GM21529 (cell line): ENCODE results near the gene TSPAN9.

ENCODE experiments used
- ATAC-seq: cut with Tn5 transposase; IDR thresholded peaks from one replicate; pipeline ENCODE4 v1.9.1; 2021; ENCODE audit not compliant: unreplicated experiment

The TSPAN9 gene

GRCh38 chr12:3097836-3098235 is 20.7 kb downstream of the TSPAN9 start:
- ATAC-seq, result no peak

- no peak for ATAC-seq
Measured at GRCh38 chr12:3098436-3098835, 21.3 kb downstream of the TSPAN9 start.

GRCh38 chr12:3099146-3099545 is 22.0 kb downstream of the TSPAN9 start:
- ATAC-seq, result no peak

DNA sequence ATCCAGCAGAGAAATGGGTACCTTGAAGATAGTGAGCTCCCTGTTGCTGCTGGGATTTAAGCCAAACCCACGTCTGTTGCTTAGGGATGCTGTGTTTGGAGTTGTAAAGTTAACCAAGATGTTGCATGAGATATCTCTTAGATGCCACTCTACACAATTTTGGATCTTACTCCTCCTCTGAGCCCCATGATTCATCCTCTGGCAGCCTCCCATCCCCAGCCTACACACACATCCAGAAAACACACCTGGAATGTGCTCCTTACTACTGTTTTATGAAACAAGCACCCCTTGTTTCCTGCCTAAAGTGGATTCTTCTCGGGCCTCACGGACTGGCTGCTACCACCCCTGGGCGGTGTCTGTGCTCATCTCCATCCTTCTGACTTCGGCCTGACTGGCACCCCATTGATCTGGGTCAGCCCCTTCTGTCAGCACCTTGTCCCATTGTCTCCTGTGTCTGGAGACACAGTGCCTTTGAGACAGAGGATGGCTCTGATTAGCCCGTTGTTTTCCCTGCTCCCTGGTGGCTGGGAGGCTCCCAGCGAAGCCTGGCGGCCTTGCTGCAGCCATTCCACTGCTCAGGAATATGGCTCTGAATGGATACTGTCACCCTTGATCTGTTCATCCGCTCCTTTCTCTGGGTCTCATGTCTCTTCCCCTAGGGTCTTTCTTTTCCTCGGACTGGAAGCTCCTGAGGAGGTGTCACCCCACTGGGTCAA is 24.3 kb downstream of the TSPAN9 start:
- no peak for ATAC-seq

GRCh38 chr12:3102771-3103410 is 25.7 kb downstream of the TSPAN9 start:
- no peak for ATAC-seq

GRCh38 chr12:3103806-3104205 is 26.6 kb downstream of the TSPAN9 start:
- no peak for ATAC-seq

DNA sequence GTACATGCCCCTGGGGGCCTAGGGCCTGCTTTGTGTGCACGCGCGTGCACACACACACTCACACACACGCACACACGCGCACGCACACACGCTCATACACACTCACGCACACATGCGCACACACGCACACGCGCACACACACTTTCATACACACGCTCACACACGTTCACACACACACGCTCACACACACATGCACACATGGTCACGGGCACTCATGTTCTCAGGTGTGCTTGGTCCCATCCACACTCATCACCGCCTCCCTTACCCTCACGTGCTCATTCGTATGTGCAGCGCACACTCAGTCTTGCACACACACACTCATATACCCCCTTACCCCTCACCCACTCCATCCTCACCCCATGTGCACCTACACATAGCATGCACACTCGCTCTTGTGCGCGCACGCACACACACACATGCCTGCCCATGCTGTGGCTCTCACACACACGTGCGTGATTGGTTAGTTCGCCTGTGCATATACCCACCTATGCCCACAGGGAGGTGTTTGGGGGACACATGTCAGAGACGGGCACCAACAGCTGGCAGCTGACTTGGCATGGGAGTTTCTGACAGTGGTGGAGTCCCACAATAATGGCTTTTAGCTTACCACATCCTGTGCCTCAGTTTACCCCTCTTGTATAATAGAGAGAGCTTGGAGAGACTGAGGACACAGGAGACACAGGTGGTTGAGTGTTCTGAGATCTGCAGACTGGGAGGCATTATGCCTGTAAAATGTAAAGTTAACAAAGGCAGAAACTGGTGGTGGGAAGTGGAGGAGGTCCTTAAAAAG is 28.7 kb downstream of the TSPAN9 start:
- no peak for ATAC-seq

GRCh38 chr12:3106579-3106978 is 29.4 kb downstream of the TSPAN9 start:
- no peak for ATAC-seq

DNA sequence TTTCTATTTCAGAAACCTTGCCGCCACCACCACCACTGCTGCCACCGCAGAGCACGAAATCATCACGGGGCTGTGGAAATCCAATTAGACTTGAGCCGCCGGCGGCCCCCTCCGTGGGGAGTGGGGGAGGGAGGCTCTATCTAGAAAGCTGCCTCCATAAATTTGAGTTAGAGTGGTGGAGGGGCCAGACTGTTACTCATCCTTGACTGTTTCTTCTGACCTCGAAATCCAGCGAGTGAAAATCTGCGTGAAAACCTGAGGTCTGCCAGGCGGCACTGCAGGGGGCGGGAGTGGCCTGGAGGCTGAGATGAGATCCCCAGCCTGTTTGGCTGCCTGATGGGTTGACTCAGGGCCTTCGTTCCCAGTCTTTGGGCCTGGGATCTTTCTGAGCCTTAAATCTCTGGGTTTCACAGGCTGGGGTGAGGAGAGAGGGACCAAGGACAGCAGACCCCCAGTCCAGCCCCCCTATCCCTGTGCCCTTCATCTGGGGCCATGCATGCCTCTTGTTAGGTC is 29.9 kb downstream of the TSPAN9 start:
- no peak for ATAC-seq

DNA sequence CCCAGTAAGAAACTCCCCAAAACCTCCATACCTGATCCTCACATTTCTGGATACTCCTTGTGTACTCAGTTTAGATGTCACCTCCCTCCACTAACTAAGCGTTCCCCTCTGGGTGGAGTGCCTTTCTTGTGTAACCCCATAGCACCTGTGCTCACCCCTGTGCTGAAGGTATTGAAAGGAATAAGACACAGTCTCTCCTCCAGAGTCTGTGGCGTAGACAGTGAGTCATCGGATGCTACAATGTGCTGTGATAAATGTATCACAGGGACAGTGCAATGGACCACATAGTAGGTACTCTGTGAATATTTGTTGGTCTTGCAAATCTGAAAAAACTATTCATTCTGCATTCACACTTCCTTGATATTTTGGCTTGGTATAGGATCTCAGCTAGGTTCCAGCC is 30.8 kb downstream of the TSPAN9 start:
- ATAC-seq, result no peak

DNA sequence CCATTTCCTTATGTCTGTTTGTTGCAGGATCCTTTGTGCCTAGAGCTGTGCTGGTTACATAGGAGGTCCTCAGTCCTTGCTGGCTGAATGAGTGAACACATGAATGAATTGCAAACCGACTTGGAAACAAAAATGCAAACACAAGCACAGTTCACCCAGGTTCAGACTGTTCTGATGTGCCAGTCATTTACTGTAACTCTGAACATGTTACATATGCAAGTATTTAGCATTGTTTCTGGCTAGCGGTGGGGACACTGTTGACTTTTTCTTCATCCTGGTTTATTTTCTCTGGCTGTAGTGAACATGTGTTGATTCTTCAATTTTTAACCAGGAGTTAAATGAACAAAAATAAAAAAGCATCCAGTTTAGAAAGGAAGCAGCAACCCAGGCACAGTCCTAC is 33.4 kb downstream of the TSPAN9 start:
- ATAC-seq, result no peak

GRCh38 chr12:3113671-3114325 is 36.6 kb downstream of the TSPAN9 start:
- ATAC-seq, result no peak

GRCh38 chr12:3114671-3115070 is 37.5 kb downstream of the TSPAN9 start:
- ATAC-seq, result no peak

GRCh38 chr12:3115078-3115477 is 37.9 kb downstream of the TSPAN9 start:
- no peak for ATAC-seq

DNA sequence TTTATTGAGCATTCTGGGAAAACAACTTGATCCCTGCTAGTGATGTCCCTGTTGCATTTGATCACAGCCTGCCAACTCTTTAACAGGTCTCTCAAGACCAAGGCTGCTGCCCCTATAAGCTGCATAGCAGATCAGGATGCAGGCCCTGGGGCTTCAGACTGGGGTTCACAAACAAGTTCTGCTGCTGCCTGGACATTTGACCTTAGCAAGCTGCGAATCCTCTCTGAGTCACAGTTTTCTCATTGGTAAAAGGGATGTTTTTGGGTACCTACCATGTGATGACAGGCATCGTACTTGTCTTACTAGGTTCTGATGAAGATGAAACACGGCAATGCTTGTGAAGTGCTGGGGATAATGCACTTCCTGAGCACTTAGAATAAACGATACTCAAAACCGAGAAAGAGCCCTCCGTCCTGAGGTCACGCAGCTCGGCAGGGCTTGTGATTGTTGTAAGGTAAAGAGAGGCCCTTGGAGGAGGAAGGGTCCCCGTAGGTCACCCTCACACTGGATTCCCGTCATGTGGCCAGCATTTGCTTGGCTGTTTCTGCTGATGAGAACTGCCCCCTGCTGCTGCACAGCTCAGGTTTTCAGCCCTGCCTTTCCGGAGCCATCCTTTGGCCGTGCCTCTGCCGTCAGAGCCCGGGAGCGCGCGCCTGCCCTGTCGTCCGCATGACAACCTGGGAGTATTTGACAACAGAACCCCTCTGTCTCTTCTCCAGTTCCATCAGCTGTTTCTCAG is 39.1 kb downstream of the TSPAN9 start:
- no peak for ATAC-seq

GRCh38 chr12:3117144-3117581 is 40.0 kb downstream of the TSPAN9 start:
- no peak for ATAC-seq

GRCh38 chr12:3117591-3118015 is 40.4 kb downstream of the TSPAN9 start:
- no peak for ATAC-seq

DNA sequence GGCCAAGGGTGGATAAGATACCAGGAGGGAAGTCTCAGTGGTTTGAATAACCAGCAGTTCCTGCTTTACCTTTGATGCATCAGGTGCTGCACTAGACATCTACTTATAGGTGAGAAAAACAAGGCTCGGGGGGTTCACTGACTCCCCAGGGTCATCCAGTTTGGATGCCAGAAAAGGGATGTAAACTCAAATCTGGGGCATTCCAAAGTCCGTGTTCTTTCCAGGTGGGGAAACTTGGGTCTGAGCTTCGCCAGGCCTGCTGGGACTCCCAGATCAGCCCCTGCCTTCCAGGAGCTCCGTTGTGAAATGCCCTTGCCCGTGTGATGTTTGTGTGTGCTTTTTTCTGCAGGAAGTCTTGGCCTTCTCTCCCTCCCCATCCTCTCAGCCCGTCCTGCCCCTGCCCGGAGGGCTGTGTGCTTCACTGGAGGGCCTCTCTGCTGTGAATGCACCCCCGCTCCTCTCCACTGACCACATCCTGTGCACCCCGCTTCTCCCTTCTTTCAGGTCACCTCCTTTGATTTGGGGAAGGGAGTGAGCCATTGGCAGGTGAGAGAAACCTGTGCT is 42.1 kb downstream of the TSPAN9 start:
- no peak for ATAC-seq

- ATAC-seq, result no peak
Measured at GRCh38 chr12:3119756-3120601, 42.8 kb downstream of the TSPAN9 start.
